HG02885 (cell line): Measurements from ENCODE around the gene WNT5B.
"Not testable (repeated sequence)": the region's sequence is repeated elsewhere in the genome, so short reads cannot be mapped to it uniquely, and the experiment has no call there.

Source experiments
- ATAC-seq: cut with Tn5 transposase; IDR thresholded peaks from one replicate; pipeline ENCODE4 v1.9.1; 2021; ENCODE audit warnings: mild to moderate bottlenecking; ENCODE audit not compliant: unreplicated experiment, poor library complexity

WNT5B gene

GRCh38 chr12:1676043-1676442, 47.0 kb downstream of the WNT5B start:
- ATAC-seq = no peak

- no peak for ATAC-seq
Measured at GRCh38 chr12:1680804-1681492, 51.9 kb downstream of the WNT5B start.

GRCh38 chr12:1681493-1681807, 52.4 kb downstream of the WNT5B start:
- no peak for ATAC-seq

GRCh38 chr12:1688086-1688710, 59.2 kb downstream of the WNT5B start:
- ATAC-seq = no peak

GRCh38 chr12:1690578-1691122, 61.6 kb downstream of the WNT5B start, which contains the start of gene ADIPOR2:
ADIPOR2 (plus strand) TSS chr12:1691070; CDS start chr12:1754344, 63,274 bp downstream.
- ATAC-seq = peak; percentile 96

- peak; percentile 41 for ATAC-seq
Measured at GRCh38 chr12:1691123-1692007, 62.3 kb downstream of the WNT5B start.

GRCh38 chr12:1692226-1692625, 63.2 kb downstream of the WNT5B start:
- no peak for ATAC-seq

- ATAC-seq = no peak
Measured at GRCh38 chr12:1692895-1693610, 64.0 kb downstream of the WNT5B start.

- ATAC-seq = not testable (repeated sequence)
Measured at GRCh38 chr12:1695097-1695496, 66.1 kb downstream of the WNT5B start.

GRCh38 chr12:1695886-1696670, 67.0 kb downstream of the WNT5B start:
- no peak for ATAC-seq

- no peak for ATAC-seq
Measured at GRCh38 chr12:1696800-1697199, 67.8 kb downstream of the WNT5B start.
